GM19438 (cell line): ENCODE measurements around the gene STX8.

Experiments
- ATAC-seq: cut with Tn5 transposase; IDR thresholded peaks from one replicate; pipeline ENCODE4 v1.9.1; 2021; ENCODE audit warnings: low read depth; ENCODE audit not compliant: unreplicated experiment

STX8 gene

DNA sequence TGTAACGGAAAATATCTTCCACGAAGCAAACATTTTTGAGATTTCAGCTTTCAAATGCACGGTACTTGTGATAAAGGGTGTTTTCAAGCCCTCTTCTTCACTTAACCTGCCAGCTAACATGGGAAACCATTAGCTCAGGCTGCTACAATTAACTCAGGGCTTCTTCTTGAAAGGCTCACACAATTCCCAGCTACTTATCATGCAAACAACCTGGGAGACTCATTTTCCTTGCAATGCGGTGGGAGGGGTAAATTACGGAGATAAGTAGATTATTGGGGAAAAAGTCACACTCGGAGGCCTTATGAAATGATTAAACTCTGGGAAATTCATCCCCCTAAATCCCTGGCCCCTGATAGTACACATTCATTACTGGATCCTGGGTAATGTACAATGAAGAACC, 266.4 kb downstream of the STX8 start:
- no peak for ATAC-seq

DNA sequence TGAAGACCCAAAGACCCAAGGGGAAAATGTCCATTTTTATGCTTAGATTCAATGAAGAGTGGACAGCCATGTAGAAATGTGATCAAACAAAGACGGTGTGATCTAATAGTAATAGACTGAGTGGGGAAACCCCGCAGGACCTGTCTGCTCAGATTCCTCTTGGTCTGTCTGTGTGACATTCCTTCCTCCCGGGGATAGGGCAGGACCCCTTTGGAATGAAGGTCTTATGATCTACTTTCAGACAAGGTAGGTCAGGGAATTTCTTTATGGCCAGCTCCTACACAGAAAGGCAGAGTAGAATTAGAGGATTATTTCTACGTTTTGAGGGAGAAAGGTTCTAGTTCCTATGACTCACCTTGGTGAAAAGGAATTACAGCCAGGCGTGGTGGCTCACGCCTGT, 267.6 kb downstream of the STX8 start:
- ATAC-seq: no peak

DNA sequence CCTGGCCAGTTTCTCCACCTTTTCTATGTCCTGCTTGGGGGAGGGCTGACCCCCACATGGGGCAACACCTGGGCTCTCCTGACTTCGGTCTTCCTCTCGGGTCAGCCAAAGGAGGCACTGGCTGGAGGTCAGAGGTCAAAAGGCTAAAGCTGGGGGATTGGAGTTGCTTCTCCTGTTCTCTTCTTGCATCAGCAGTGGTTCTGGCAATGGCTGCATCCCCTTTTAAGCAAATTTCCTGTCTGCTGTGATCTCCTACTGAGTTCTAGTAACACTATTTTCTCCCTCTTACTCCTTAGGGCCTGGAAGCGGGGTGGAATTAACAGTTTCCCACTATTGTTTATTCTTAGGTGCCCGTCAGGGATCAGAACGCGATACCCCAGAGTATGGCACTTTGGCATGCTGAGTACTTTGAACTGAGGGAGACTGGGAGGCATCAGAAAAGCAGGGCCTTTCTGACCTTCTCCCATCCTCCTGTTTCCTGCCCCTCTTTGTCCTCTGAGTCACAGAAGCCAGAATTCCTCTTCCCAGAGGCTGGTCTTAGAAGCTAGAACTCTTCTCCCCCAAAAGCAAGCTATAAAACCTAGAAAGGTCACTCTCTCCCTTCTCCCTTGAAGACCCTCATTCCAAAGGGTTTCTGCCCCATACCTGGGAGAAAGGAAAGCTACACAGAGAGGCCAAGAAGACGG, 268.2 kb downstream of the STX8 start:
- ATAC-seq: no peak

DNA sequence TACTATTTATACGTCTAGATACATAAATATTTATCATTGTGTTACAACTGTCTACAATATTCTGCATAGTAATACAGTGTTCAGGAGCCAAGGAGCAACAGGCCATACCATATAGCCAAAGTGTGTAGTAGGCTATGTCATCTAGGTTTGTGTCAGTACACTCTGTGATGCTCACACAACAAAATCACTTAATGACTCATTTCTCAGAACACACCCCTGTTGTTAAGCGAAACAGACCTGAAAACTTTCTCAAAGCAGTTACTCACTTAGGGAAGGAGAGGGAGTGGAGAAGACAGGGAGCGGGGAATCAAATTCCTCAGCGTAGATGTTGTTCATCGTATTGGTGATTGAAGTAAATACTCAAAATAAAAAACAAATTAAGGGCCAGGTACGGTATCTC, 269.5 kb downstream of the STX8 start:
- no peak for ATAC-seq

DNA sequence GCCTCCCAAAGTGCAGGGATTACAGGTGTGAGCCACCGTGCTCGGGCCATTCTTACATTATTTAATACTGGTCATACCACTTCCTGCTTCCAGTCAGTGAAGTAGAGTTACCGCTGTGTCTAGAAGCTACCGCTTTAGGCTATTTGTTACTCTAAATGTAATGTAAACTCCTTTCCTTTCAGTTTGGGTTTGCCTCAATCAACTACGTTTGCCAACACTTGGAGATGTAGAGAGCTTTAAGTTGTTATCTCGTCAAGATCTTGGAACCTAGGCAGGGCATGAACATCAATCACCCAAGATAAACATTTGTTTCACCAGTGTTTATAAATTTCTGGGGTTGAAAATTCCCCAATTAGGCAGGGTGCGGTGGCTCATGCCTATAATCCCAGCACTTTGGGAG, 275.9 kb downstream of the STX8 start:
- ATAC-seq: no peak

DNA sequence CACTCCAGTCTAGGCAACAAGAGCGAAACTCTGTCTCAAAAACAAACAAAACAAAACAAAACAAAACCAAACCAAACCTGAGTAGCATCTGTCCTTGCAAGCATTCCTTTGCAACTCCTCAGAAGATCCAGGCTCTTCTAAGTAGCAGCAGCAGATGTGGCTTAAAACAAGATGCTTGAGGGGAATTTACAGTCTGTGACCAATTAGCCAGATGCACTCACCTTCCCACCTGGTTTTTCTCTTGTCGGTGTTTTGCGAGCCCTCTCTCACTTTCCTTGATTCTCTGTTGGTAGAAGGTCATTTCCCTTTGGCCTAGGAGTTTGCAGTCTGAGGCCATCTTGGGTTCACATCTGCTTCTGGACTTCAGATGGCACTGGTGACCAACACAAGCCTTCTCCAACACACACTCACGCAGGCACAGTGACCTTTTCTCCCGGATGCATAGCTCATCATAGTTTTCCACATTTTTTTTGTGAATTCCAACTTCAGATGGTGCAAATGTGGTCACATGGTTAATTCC, 276.8 kb downstream of the STX8 start:
- no peak for ATAC-seq

DNA sequence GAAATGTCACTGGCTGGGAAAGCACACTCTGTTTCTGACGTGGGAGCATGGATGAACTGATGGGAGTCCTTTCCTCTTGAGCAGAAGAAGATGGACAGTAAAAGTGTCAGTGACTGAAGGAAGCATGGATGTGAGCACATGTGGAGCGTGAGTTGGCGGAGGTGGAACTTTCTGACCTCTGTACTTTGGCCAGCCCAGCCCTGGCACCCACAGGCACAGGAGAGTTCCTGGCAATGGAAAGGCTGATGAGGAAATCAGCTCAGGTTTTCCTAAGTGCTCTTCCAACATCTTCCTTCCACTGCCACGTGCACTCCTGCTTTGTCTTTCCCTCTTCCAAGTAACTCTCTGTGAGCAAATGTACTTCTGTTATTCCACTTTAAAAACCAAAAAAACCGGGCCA, 277.5 kb downstream of the STX8 start:
- ATAC-seq: no peak

DNA sequence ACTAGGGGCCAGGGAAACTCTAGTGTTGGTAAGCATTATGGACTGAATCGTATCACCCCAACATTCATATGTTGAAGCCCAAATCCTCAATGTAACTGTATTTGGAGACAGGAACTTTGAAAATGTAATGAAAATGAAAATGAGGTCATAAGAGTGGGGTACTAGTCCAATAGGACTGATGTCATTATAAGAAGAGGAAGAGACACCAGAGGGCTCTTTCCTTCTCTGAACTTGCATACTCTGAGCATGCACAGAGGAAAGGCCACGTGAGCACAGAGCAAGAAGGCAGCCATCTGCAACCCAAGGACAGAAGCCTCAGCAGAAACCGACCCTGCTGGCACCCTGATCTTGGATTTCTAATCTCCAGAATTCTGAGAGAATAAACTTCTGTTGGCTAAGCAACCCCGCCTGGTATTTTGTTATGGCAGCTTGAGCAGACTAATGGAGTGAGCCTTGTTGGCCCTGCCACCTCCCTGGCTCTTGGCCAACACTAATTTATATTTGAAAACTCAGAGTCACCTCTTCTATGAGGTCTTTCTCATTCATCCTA, 280.9 kb downstream of the STX8 start:
- no peak for ATAC-seq

DNA sequence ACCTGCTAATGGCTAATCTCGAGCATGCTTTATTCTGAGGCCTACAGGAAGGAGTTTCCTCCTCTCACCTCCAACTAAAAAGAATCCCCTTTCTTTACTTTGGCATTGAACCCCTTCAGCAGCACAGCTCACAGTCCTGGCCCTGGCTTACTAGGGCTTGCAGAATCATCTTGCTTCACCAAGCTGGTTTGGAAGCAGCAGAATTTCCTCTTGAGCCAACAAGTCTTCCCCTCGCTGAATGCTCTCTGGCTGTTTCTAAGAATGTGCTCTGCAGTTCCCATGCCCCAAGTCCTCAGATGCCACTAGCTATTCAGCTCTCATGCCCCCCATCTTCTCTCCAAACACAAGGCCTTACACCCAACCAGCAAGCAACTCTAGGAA, 283.1 kb downstream of the STX8 start:
- ATAC-seq: no peak

DNA sequence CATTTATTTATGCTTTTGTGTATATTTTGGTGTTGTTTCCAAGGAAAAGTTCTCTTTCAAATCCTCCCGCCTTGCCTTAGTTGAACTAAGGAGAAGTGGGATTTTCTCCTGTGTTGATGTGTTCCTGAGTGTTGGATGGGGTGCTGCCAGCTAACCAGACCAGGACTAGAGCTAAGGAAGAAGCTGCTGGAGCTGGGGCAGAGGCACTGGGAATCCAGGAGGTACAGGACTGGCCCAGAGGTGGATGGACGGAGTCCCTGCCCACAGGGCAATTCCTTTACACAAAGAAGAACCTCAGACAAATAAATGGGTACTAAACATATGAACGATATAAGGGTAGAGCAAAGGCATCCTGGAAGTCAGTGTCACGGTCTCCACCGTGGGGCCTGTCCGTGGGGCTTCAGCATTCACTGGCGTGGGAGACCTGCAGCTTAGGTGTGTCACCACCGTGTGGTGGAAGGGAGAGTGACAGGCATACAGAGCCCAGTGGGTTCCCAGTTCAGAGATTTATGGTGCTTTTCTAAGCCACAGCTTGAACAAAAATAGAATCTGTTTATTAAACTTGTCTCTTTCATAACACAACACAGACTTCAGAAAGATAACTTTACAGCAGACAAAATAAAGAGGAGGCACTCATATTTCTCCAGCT, 283.6 kb downstream of the STX8 start:
- ATAC-seq: no peak

DNA sequence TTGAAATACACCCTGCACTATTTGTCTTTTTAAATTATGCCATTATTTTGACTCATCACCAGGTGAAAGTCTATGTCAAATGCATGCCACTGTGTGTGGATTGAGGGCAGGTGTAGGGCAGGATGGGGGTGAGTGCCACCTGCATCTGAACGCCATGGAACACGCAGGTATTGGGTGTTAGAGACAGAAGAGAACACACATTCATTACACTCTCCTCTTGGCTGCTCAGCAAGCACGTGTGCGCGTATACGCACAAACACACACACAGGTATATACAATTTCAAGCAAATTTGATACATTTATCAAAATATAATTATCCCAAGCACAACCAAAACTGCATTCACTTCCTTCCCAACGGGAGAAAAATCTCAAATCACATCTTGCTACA, 285.4 kb downstream of the STX8 start:
- no peak for ATAC-seq

DNA sequence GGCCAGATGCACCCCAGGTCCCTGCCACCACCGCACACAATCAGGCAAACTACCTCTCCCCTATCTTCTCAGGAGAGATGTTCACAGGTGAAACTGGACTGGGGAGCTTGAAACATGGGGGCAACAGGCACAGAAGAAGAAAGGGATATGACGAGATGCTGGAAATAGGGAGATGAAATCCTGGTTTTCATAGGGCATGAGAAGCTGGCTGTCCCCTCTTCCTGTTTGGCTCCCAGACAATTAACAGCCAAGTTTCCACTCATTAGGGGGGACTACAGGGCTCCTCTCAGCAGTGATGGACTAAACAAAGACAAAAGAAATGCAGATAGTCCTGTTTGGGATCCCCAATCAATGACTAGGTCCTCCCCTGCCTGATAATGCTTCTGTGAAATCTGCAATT, 288.3 kb downstream of the STX8 start:
- ATAC-seq: no peak

DNA sequence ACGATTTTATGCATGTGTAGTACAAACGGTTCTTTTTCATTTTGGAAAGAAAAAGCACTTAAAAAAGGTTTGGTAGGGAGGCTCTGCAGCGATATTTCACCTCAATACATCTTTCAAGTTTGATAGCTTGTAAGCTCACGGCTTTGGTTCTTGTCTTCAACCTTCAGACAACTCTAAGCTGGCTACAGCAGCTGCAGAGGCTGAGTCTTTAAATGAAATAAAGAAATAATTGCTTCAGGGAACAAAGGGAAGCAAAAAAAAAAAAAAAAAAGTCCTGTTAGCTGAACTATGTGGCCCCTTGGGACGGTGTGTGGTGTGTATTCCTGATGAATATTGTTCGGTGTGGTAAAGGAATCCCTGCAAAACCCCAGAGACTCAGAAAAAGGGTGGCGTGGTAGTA, 289.2 kb downstream of the STX8 start:
- ATAC-seq: no peak

DNA sequence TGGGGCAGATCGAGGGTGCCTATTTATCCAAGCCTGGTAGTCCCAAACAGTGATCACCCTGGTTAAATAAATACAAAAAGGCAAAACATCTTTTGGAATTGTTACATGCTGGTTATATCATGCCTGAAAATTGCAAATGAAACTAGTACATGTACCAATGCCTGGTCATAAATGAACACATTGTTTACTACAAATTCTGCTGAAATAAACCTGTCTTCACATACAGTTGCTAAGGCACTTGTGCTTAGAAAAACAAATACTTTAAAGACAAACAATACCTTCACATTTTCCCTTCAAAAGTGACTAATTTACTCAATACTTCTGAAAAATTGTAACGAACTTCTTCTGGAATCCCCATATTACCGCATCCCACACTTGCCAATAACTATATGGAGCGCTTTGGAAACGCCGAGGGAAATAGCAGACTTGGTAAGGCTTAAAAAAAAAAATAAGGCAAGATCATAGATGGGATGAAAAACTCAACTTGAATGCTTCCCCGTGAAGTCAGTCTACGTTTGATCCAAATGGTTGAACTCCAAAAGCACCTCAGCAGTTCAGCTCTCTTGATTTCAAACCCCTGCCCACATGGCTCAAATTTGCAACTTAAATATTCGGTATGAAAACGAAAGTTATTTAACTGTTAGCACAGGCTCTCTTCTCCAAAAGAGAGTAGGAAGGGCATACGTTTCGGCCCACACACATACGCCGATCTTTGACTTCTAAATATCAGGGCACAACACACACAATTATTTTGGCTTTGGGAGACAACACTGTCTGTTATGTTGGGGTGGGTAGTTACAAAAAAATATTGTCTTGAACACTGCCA, 289.8 kb downstream of the STX8 start:
- ATAC-seq: no peak

DNA sequence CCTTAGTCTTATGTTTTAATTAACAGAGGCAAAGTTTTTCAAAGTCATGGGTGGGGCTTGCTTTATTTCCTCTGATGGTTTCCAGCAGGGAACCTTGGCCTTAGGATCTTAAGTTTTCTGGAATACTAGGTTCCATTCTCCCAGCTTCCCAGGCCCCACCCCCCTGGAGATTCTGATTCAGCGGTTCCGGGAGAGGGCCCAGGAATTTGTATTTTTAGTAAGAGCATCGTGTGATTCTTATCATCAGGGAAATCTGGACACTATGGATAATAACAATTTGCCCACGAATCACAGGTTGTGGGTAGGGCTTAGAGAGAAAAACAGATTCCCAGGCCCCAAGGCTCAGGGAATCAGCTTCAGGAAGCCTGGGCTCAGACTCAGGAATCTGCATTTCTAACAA, 290.7 kb downstream of the STX8 start:
- ATAC-seq: no peak

DNA sequence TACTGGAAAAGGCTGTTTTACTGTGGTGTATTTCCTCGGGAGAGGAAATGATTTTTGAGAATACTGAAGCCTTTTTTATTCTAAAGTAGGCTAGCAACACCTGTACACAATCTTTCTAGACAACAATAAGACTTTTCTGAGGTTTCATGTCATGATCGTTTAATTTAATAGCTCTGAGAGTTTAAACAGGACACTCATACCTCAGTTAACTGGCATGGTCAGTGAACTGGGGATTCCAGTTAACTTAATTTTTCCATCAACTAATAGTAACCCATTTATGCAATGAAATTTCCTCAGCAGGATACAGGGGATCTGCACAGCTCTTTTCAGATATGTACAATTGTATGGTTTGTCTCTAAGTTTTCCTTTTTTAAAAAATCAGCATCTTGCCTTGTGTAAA, 291.7 kb downstream of the STX8 start:
- ATAC-seq: no peak

DNA sequence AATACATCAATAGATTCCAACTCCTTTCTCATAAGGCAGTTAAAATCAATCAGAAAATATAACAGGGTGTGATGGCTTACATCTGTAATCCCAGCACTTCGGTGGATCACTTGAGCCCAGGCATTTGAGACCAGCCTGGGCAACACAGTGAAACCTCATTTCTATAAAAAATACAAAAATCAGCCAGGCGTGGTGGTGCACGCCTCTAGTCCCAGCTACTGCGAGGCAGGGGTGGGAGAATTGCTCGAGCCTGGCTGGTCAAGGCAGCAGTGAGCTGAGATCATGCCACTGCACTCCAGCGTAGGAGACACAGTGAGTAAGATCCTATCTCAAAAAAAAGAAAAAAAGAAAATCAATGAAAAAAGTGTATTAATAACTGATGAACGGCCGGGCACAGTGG, 295.7 kb downstream of the STX8 start:
- no peak for ATAC-seq

DNA sequence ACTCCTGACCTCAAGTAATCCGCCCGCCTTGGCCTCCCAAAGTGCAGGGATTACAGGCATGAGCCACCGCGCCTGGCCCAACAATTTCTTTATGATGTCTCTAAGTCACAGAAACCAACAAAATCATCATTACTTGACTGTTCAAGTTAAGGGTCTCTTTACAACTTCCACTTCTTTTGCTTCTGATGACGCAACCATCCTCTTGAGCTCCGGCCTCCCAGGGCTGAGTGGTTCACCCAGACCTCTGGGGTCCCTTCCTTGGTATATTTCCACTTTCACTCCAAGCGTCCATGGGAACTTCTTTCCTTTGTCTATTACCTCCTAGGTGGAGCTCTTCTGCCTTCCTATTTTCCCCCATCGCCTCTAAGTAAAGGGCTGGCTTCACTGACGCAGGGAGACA, 300.6 kb downstream of the STX8 start:
- no peak for ATAC-seq

DNA sequence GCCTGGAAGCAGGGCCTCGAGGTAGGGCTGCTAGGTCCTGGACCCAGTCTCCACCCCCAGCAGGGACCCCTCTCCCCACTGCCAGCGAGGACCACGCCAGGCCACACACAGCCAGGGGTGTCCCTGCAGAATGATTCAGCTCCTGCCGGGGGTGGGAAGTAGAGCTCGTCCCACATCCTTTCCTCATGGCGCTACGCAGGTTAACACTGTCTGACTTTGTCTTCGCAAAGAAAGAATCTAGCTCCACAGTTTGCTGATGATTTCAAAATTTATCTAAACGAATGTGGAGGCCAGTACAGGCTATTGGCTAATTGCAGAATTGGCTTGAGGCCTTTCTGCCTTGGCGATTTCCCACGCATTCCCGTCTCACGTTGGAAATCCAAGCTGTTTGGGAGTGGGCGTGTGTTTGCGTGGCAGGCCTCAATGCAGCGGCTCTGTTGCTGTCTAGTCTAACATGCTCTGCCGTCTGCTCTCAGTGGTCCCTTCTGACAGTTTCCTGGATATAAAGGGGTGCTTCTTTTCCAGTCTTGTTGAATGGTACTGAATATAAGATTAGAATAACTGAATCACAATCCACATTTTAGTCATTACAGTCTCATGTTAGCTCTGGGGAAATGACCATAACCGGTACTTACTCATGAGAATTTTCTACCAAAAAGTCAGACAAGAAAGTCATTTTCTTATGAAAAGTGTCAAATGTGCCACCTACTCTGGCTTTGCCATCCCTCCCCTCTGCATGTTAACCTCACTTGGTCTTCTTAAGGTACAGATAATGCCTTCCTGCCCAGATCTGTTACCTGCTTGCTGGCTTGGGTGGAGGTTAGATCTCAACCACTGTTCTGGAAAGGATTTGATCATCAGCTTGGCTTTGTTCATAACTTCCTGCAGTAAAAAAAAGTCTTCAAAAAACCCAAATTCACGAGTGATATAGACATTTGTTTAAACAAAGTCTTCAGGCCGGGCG, 301.9 kb downstream of the STX8 start:
- ATAC-seq: no peak

DNA sequence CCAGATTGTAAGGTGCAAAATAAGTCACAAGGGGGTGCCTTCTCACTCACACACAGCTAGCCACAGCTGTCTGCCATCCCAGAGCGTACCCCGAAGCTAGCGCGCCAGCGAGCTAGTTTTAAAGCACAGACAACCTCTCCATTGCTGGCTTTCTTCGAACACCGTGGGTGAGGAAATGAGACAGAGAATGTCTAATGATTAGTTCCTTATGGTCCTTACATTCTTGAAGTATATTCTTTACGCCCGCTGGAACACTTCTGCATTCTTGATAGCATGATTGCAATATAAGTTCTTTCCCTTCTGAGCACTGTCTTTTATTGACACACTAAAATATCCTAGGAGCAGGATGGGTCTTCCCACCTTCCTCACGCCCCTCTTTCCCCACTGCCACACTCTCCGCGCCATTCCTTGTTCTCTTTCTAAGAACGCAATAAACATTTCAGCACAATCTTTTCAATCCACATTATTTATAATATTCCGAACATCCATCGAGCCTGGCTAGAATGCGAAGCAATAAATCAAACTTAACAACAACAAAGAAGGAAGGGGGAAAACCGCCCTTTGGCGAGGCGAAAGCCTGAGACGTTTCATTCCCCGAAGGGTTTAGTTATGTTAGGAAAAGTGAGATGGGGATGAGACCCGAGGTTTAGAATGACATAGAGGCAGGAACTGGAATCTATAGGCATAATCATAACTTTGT, 303.0 kb downstream of the STX8 start:
- ATAC-seq: no peak
